ENCODE data around the gene OSBPL2.

DNA sequence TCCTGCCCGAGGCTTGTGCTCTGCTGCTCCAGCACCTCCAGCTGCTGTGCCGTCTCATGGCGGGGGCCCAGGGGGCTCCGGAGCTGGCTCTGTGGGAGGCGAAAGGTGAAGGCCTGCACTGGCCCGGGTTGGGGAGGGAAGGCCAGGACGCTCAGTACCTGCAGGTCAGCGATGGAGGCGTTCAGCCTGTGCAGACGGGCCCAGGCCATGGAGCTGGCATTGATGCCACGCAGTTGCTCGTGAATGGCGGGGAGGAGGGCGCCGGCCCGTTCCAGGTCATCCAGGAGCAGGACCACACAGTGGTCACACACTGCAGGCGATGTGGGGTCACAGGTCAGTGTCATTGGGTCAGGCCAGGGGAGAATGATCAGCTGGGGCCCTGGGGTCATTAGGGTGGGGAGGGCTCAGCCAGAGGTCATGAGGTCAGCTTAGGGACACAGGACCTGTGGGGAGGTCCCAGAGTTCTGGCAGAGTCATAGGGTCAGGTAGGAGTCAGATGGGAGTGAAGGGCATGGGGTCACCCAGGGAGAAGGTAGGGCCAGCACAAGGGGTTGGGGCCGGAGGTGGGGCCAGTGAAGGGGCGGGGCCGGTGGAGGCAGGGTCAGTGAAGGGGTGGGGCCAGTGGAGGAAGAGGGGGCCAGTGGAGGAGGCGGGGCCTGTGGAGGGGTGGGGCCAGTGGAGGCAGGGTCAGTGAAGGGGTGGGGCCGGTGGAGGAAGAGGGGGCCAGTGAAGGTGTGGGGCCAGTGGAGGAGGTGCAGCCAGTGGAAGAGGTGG is 82.4 kb downstream of the OSBPL2 start:
- no peak for TF ChIP-seq NFE2L1 (CRISPR knock-in tag; IDR thresholded peaks at IDR 0.05)
- no peak for TF ChIP-seq NFYB (CRISPR knock-in tag; conservative IDR thresholded peaks at IDR 0.05; ENCODE audit: low read depth)
- TF ChIP-seq IRF2 (CRISPR knock-in tag; IDR thresholded peaks at IDR 0.05; ENCODE audit: borderline replicate concordance, low read depth) = no peak
- no peak for TF ChIP-seq CREB1 (CRISPR knock-in tag; IDR thresholded peaks at IDR 0.05)
- TF ChIP-seq, protein P1, sequence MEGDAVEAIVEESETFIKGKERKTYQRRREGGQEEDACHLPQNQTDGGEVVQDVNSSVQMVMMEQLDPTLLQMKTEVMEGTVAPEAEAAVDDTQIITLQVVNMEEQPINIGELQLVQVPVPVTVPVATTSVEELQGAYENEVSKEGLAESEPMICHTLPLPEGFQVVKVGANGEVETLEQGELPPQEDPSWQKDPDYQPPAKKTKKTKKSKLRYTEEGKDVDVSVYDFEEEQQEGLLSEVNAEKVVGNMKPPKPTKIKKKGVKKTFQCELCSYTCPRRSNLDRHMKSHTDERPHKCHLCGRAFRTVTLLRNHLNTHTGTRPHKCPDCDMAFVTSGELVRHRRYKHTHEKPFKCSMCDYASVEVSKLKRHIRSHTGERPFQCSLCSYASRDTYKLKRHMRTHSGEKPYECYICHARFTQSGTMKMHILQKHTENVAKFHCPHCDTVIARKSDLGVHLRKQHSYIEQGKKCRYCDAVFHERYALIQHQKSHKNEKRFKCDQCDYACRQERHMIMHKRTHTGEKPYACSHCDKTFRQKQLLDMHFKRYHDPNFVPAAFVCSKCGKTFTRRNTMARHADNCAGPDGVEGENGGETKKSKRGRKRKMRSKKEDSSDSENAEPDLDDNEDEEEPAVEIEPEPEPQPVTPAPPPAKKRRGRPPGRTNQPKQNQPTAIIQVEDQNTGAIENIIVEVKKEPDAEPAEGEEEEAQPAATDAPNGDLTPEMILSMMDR (IDR thresholded peaks at IDR 0.05) = no peak
- no peak for TF ChIP-seq MXD4 (CRISPR knock-in tag; IDR thresholded peaks at IDR 0.05; ENCODE audit: borderline replicate concordance)
- TF ChIP-seq FOXP1 (CRISPR knock-in tag; IDR thresholded peaks at IDR 0.05; ENCODE audit: borderline replicate concordance) = no peak
- TF ChIP-seq, protein P2, sequence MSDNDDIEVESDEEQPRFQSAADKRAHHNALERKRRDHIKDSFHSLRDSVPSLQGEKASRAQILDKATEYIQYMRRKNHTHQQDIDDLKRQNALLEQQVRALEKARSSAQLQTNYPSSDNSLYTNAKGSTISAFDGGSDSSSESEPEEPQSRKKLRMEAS (CRISPR knock-in tag; IDR thresholded peaks at IDR 0.05) = no peak
- TF ChIP-seq ZNF121 (CRISPR knock-in tag; IDR thresholded peaks at IDR 0.05) = no peak
- TF ChIP-seq, protein P3, sequence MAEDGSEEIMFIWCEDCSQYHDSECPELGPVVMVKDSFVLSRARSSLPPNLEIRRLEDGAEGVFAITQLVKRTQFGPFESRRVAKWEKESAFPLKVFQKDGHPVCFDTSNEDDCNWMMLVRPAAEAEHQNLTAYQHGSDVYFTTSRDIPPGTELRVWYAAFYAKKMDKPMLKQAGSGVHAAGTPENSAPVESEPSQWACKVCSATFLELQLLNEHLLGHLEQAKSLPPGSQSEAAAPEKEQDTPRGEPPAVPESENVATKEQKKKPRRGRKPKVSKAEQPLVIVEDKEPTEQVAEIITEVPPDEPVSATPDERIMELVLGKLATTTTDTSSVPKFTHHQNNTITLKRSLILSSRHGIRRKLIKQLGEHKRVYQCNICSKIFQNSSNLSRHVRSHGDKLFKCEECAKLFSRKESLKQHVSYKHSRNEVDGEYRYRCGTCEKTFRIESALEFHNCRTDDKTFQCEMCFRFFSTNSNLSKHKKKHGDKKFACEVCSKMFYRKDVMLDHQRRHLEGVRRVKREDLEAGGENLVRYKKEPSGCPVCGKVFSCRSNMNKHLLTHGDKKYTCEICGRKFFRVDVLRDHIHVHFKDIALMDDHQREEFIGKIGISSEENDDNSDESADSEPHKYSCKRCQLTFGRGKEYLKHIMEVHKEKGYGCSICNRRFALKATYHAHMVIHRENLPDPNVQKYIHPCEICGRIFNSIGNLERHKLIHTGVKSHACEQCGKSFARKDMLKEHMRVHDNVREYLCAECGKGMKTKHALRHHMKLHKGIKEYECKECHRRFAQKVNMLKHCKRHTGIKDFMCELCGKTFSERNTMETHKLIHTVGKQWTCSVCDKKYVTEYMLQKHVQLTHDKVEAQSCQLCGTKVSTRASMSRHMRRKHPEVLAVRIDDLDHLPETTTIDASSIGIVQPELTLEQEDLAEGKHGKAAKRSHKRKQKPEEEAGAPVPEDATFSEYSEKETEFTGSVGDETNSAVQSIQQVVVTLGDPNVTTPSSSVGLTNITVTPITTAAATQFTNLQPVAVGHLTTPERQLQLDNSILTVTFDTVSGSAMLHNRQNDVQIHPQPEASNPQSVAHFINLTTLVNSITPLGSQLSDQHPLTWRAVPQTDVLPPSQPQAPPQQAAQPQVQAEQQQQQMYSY (CRISPR knock-in tag; IDR thresholded peaks at IDR 0.05) = no peak
- no peak for TF ChIP-seq JUN (CRISPR knock-in tag; IDR thresholded peaks at IDR 0.05)

Data from WTC11 (cell line).